Suprapubic skin (tissue), 3 donors: ENCODE measurements around the gene FAM219A.

Source experiments
- CTCF ChIP-seq, 2 donors: fragments of 200-600 bp in 1 of 2; fragments of 450-650 bp in 1 of 2; sonication (generic) in 1 of 2; IDR thresholded peaks; one replicate each; pipeline ENCODE4 v1.5.1; 2016 to 2019; ENCODE audit warnings: antibody characterized with exemption in 2 of 2, mild to moderate bottlenecking in 1 of 2, moderate library complexity in 1 of 2
- EP300 ChIP-seq: sonication (generic); formaldehyde crosslinking; IDR thresholded peaks from one replicate; pipeline ENCODE4 v1.6.1; 2017; ENCODE audit warnings: antibody characterized with exemption

- TF ChIP-seq EP300 = no peak
- no peak for TF ChIP-seq CTCF (IDR thresholded peaks at IDR 0.05)
These were observed 71.7 kb downstream of the FAM219A start for GRCh38 chr9:34386656-34387055.
